Thyroid gland (tissue), 4 donors: ENCODE results near the gene KCNIP4. TPM values are rescaled to one million over a fixed set of nuclear protein-coding genes. Genes with fewer than 3 reads are reported as not detected.
A peak's percentile ranks its signal among the peaks of the same experiment; 100 is the strongest.

ENCODE experiments used
- DNase-seq, 2 donors: peaks; one replicate each; pipeline ENCODE4 v3.0.0-alpha.2; 2019
- H3K27ac ChIP-seq, 3 donors: fragments of 200-600 bp; sonication (generic); 1 replicate in 2 of 3; 2 replicates in 1 of 3; pipeline ENCODE4 v1.5.1; 2016 to 2019; ENCODE audit warnings: mild to moderate bottlenecking in 1 of 3, moderate library complexity in 1 of 3
- H3K27me3 ChIP-seq: fragments of 200-600 bp; sonication (generic); one replicate; pipeline ENCODE4 v1.5.1; 2019
- H3K36me3 ChIP-seq, 2 donors: fragments of 200-600 bp; sonication (generic); one replicate each; pipeline ENCODE4 v1.5.1; 2016 to 2019
- H3K4me1 ChIP-seq, 2 donors: fragments of 200-600 bp; sonication (generic); one replicate each; pipeline ENCODE4 v1.5.1; 2017 to 2019
- H3K4me3 ChIP-seq, 3 donors: fragments of 200-600 bp; sonication (generic); replicated peaks in 1 of 3; 1 replicate in 2 of 3; 2 replicates in 1 of 3; pipeline ENCODE4 v1.5.1; 2016; ENCODE audit warnings: mild to moderate bottlenecking in 1 of 3
- H3K9me3 ChIP-seq: fragments of 200-600 bp; sonication (generic); one replicate; pipeline ENCODE4 v1.5.1; 2017
- POLR2A ChIP-seq, 2 donors: fragments of 450-650 bp; IDR thresholded peaks; one replicate each; pipeline ENCODE4 v1.6.1; 2017; ENCODE audit warnings: antibody characterized with exemption in 2 of 2, mild to moderate bottlenecking in 2 of 2, moderate library complexity in 1 of 2
- WGBS, 2 donors: methylation state at CpG; one replicate each; pipeline ENCODE4 v1.1.5; 2017; 5-methylcytosine and 5-hydroxymethylcytosine counted together
- intact Hi-C: fragments of 100-400 bp; cut with DNase I; formaldehyde crosslinking; loops from one replicate; pipeline ENCODE4 v1.15.1; 2023
- total RNA-seq, 4 donors: library from RNA; depleted of rRNA; stranded (reverse); fragments of >200 nt; gene quantifications; one replicate each; pipeline ENCODE4 v1.2.3, GENCODE V29; 2016
- TF ChIP-seq, protein P1 (sequence below), 6 experiments: fragments of 200-600 bp in 3 of 6; fragments of 450-650 bp in 3 of 6; sonication (generic) in 3 of 6; IDR thresholded peaks; one replicate each; pipeline ENCODE4 v1.5.1; 2016 to 2019; ENCODE audit warnings: antibody characterized with exemption in 6 of 6, mild to moderate bottlenecking in 2 of 6, inconsistent platforms in 1 of 6, moderate library complexity in 1 of 6

The KCNIP4 gene
- total RNA-seq, 4 donors from 2014 or later, result 2.0 to 6.6 (median 4.4) TPM

- no peaks in the 10 kb centered on the region for H3K9me3 ChIP-seq
- WGBS, 2 donors, result 60 to 69% methylated on average over 4 of the region's 4 CpGs
- intact Hi-C loops, result no loop called here
Observed at GRCh38 chr4:21699446-21699845, 249.1 kb downstream of the KCNIP4 start.

GRCh38 chr4:21697583-21697982 lies 251.0 kb downstream of the KCNIP4 start:
- peak; percentile 50 to 67 for DNase-seq
- Histone ChIP-seq H3K4me3 (no peak overlapping the region), H3K27me3 (no peaks in the 10 kb centered on the region), H3K4me1 (no peaks in the 10 kb centered on the region), H3K9me3 (no peaks in the 10 kb centered on the region), H3K36me3 (no peaks in the 10 kb centered on the region), H3K27ac (no peak overlapping the region)
- intact Hi-C loops, result no loop called here
- WGBS, 2 donors, result 20 to 30% methylated on average over 9 to 10 of the region's 10 CpGs
- no peak for TF ChIP-seq POLR2A (IDR thresholded peaks at IDR 0.05)
- TF ChIP-seq, protein P1, sequence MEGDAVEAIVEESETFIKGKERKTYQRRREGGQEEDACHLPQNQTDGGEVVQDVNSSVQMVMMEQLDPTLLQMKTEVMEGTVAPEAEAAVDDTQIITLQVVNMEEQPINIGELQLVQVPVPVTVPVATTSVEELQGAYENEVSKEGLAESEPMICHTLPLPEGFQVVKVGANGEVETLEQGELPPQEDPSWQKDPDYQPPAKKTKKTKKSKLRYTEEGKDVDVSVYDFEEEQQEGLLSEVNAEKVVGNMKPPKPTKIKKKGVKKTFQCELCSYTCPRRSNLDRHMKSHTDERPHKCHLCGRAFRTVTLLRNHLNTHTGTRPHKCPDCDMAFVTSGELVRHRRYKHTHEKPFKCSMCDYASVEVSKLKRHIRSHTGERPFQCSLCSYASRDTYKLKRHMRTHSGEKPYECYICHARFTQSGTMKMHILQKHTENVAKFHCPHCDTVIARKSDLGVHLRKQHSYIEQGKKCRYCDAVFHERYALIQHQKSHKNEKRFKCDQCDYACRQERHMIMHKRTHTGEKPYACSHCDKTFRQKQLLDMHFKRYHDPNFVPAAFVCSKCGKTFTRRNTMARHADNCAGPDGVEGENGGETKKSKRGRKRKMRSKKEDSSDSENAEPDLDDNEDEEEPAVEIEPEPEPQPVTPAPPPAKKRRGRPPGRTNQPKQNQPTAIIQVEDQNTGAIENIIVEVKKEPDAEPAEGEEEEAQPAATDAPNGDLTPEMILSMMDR (IDR thresholded peaks at IDR 0.05), result no peak

More at GRCh38 chr4:21699446-21699845, 249.1 kb downstream of the KCNIP4 start:
- H3K27me3 ChIP-seq, result no peaks in the 10 kb centered on the region
- no peak overlapping the region for H3K4me3 ChIP-seq
- H3K36me3 ChIP-seq, result no peaks in the 10 kb centered on the region
- no peaks in the 10 kb centered on the region for H3K4me1 ChIP-seq
- TF ChIP-seq POLR2A (IDR thresholded peaks at IDR 0.05), result no peak
- TF ChIP-seq, protein P1 (IDR thresholded peaks at IDR 0.05), result no peak
- H3K27ac ChIP-seq, result no peak overlapping the region
- DNase-seq, result no peak

DNA sequence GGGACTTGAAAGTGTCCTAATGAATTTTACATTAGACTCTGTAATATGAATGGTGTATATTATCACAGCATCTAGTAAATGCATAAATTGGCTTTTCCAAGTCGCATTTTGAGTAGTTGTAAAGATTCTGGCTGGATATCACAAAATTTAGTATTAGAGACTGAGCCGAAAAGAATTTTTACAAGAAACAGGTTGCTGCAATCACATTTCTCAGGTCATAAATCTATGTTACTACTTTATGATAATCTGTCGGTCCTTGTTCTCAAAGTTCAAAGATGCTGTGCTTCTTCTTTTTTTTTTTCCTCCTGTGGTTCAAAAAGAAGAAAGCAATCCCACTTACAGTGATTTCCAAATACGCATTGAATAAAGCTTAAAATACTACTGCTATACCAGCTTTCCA lies 253.4 kb downstream of the KCNIP4 start:
- Histone ChIP-seq H3K4me1 (no peaks in the 10 kb centered on the region), H3K9me3 (no peaks in the 10 kb centered on the region), H3K27me3 (no peaks in the 10 kb centered on the region), H3K27ac (no peak overlapping the region), H3K36me3 (no peaks in the 10 kb centered on the region), H3K4me3 (no peak overlapping the region)
- WGBS, 2 donors, result 38 to 43% methylated on average over 4 of the region's 4 CpGs
- no peak for DNase-seq
- intact Hi-C loops, result no loop called here
- no peak for TF ChIP-seq POLR2A (IDR thresholded peaks at IDR 0.05)
- TF ChIP-seq, protein P1 (IDR thresholded peaks at IDR 0.05), result no peak

- Histone ChIP-seq H3K9me3 (no peaks in the 10 kb centered on the region), H3K4me1 (no peaks in the 10 kb centered on the region), H3K36me3 (no peaks in the 10 kb centered on the region), H3K27ac (no peak overlapping the region), H3K4me3 (no peak overlapping the region), H3K27me3 (no peaks in the 10 kb centered on the region)
- TF ChIP-seq, protein P1 (IDR thresholded peaks at IDR 0.05), result no peak
- no peak for TF ChIP-seq POLR2A (IDR thresholded peaks at IDR 0.05)
- 61 to 63% methylated on average over 1 of the region's 1 CpG for WGBS, 2 donors
- intact Hi-C loops, result no loop called here
- DNase-seq, result no peak
Observed at GRCh38 chr4:21692241-21692640, 256.3 kb downstream of the KCNIP4 start.

- H3K4me3 ChIP-seq, result no peak overlapping the region
- H3K27ac ChIP-seq, result no peak overlapping the region
- intact Hi-C loops, result no loop called here
- H3K27me3 ChIP-seq, result no peaks in the 10 kb centered on the region
- WGBS, 2 donors, result 58 to 66% methylated on average over 3 of the region's 3 CpGs
- TF ChIP-seq POLR2A (IDR thresholded peaks at IDR 0.05), result no peak
- TF ChIP-seq, protein P1 (IDR thresholded peaks at IDR 0.05), result no peak
- H3K36me3 ChIP-seq, result no peaks in the 10 kb centered on the region
- no peaks in the 10 kb centered on the region for H3K9me3 ChIP-seq
- H3K4me1 ChIP-seq, result no peaks in the 10 kb centered on the region
- DNase-seq, result no peak
Observed at GRCh38 chr4:21688596-21689265, 259.8 kb downstream of the KCNIP4 start.
